Posterior vena cava (tissue), 2 donors: ENCODE measurements around the gene L1CAM. TPM values are rescaled to one million over a fixed set of nuclear protein-coding genes. Genes with fewer than 3 reads are reported as not detected.

Experiments
- DNase-seq: peaks from one replicate; pipeline ENCODE4 v3.0.0-alpha.2; 2020; ENCODE audit warnings: low spot score
- intact Hi-C, 2 donors: fragments of 100-400 bp; cut with DNase I; formaldehyde crosslinking; loops; one replicate each; pipeline versions ENCODE4 v1.14.1 to v1.14.2; 2022 to 2023
- total RNA-seq, 2 donors: library from RNA; stranded (reverse); fragmentation: NEBNext Ultra II Directional; extraction: Animal tissue kit (Norgen Biotek cat#: 25700); gene quantifications; one replicate each; pipeline ENCODE4 v1.2.1, GENCODE V29; 2021
- donor health status: DM: yes; HTN: yes; CAD: no.
- donor health status: DM: yes; HTN: yes; CAD: no.

Gene L1CAM
- total RNA-seq, 2 donors from 2014 or later, result 3.8 to 4.4 TPM

GRCh38 chrX:153882557-153882956, 3.4 kb downstream of the L1CAM start:
- no peak for DNase-seq
- intact Hi-C loops, result no loop called here

DNA sequence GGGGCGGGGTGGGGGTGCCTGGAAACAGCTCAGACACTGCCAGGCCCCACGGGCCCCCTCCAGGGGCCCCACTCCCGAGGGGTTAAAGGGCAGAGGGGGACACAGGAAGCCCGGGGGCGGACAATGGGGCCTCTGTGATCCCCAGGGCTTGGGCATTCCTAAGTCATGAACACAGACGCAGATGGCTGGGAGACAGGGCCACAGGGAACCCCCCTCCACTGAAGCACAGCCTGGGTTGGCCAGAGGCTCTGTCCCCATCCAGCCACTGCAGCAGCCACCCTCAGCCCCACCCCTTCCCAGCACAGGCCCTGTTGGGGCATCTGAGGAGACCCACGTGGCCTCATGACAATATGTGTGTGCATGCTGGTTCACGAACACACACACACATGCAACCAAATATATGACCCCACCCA, 3.9 kb downstream of the L1CAM start:
- intact Hi-C loops, result no loop called here
- DNase-seq, result no peak

GRCh38 chrX:153881281-153881680, 4.7 kb downstream of the L1CAM start:
- no peak for DNase-seq
- intact Hi-C loops, result no loop called here

DNA sequence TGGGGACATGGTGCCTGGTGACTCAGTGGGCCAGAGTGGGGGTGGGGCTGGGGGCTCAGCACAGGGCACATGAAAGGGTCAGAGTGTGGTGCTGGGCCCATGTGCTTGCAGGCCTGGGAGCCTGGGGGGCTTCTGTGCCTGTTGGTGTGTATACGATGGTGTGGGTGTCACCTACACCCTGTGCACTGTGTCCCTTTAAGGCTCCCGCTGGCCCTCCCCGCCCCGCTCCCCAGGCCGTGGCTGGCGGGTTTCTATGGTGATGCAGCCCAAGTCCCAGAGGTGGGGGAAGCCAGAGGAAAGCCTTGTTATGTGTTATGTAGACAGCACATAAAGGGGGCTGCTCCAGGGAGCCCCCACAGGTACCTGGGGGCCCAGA, 5.5 kb downstream of the L1CAM start:
- intact Hi-C loops, result no loop called here
- no peak for DNase-seq

- DNase-seq, result no peak
- intact Hi-C loops, result no loop called here
Observed at GRCh38 chrX:153879741-153880439, 6.1 kb downstream of the L1CAM start.

DNA sequence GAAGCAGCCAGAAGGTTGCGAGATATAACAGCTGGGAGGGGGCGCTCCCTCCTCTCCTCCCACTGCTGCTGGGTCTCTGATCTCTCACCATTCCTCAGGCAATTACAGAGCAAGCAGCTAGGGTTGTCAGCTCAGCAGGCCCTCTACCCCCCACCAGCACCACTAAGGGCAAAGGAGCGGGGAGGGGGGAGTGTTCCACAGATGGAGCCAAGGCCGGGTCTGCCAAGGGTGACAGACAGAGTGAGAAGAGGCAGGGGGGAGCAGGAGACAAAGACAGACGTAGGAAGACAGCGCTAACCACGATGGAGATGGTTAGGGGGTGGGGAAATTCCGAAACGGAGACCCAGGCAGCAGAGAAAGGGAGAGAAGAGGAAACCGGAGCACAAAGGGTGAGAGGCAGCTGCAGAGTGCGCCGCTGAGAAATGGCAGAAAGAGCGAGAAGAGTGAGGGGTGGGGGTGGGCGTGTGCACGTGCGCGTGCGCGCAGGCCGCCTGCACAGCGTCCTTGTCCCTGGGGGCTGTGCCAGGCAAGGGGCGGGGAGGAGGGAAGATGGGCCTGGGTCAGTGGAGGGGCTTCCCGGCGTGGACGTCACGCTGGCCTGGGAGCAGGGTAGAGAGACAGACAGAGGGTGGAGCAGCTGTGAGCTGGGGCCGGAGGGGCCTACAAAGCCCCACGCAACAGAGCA, 6.9 kb downstream of the L1CAM start:
- intact Hi-C loops, result no loop called here
- no peak for DNase-seq

- DNase-seq, result no peak
- intact Hi-C loops, result no loop called here
Observed at GRCh38 chrX:153878345-153878744, 7.6 kb downstream of the L1CAM start.

- intact Hi-C loops, result no loop called here
- peak; percentile 12 for DNase-seq
Observed at GRCh38 chrX:153877571-153878261, 8.3 kb downstream of the L1CAM start.

GRCh38 chrX:153876112-153876491, 9.9 kb downstream of the L1CAM start:
- intact Hi-C loops, result no loop called here
- DNase-seq, result no peak

GRCh38 chrX:153875391-153876111, 10.4 kb downstream of the L1CAM start:
- DNase-seq, result peak; percentile 87
- intact Hi-C loops, result no loop called here

DNA sequence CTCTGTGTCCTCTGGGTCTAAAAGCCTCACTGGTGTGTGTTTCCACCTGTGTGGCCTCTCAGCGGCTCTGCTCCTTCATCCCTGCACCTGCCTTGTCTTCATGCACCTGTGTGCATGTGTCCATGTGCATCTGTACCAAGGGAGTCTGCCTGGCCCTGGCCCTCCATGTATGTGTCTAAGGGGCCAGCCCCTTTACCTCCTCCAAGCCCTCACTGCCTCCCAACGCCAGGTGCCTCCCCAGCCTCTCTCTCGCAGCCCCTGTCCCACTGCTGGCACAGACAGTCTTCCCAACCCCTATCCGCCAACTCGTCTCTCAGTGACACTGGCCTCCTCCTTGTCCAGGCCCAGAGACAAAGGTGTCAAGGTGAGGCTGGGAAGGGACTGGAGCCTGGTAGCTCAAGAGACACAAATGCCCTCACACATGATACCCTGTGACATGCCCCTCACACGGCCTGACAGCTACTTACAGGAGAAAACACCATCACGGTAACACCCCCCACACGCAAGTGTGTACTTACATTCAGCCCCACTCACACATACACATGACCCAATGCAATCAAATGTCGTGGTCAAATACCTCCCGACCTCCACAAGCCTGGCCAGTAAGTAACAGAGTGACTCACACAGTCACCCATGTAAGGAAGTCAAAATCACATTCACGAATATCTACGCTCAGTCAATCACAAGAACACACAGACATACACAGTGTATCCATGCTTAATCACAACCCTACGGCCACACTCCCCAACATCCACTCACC, 11.4 kb downstream of the L1CAM start:
- peak; percentile 50 for DNase-seq
- intact Hi-C loops, result no loop called here

DNA sequence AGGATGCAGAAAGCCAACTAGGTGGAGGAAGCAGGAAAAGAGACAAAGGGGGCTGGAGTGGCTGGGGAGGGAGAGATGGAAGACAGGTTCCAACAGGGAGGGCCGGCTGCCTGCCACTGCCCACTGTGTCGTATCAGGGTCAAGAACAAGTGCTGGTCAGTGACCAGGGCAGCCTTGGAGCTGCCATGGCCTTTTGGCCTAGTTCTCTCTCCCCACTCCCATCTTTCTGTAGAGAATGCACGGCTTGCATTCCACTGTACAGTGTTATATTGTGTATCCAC, 11.9 kb downstream of the L1CAM start:
- no peak for DNase-seq
- intact Hi-C loops, result no loop called here

DNA sequence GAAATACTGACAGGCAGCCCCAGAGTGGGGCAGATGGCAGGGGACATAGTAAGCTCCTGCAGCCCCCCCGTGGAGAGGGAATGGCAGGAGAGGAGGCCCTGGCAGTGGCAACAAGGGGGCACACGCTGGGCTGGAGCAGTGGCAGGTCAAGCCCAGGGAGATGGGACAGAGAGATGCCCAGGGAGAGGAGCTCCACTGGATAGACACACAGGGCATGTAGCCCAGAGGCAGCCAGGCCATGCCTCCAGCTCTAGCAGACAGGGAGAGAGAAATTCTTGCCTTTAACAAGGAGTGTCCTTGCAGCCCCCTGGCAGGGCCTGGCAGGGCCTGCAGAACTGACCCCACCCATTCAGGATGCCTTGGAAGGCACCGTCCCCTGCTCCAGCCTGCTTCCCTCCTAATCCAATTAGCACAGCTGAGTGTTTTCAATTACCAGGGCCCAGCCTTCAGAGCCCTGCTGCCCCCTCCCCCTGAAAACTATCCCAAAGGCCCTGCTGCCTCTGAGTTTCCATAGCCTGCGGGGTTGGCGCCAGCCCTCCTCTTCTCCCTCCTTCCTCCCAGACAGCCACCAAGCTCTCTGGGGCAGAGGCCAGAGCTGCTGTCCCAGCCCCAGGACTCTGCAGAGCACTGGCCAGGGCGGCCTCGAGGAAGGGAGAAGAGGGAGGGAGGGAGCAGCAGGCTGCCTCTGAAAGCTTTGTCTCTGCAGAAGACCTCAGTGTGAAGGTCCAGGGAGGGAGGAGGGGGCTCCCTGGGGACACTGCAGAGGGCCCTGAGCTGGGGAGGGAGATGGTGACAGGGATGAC, 12.5 kb downstream of the L1CAM start:
- DNase-seq, result peak; percentile 67
- intact Hi-C loops, result no loop called here

GRCh38 chrX:153871946-153872878, 13.8 kb downstream of the L1CAM start:
- intact Hi-C loops, result no loop called here
- no peak for DNase-seq

- no peak for DNase-seq
- intact Hi-C loops, result no loop called here
Observed at GRCh38 chrX:153871451-153871850, 14.5 kb downstream of the L1CAM start.

- intact Hi-C loops, result no loop called here
- DNase-seq, result peak; percentile 72
Observed at GRCh38 chrX:153870791-153871360, 15.1 kb downstream of the L1CAM start.

- peak; percentile 73 for DNase-seq
Observed at GRCh38 chrX:153870288-153870690, 15.7 kb downstream of the L1CAM start.

More at GRCh38 chrX:153870288-153870690, 15.7 kb downstream of the L1CAM start:
- intact Hi-C loops, result no loop called here
